ENCODE measurements around the gene GNMT.
"Not testable (repeated sequence)": the region's sequence is repeated elsewhere in the genome, so short reads cannot be mapped to it uniquely, and the experiment has no call there.

The GNMT gene

GRCh38 chr6:42978839-42979522 lies 18.4 kb downstream of the GNMT start, which contains the start of gene PEX6:
TSS of gene PEX6 (minus strand) at chr6:42979181. CDS start at chr6:42979150, 31 bp downstream.
- peak; percentile 86 for DNase-seq

GRCh38 chr6:42979523-42980177 lies 19.1 kb downstream of the GNMT start:
- no peak for DNase-seq

GRCh38 chr6:42981836-42982235 lies 21.3 kb downstream of the GNMT start:
- DNase-seq: no peak

- DNase-seq: peak; percentile 99
These were observed 23.7 kb downstream of the GNMT start, which contains the start of gene PPP2R5D for GRCh38 chr6:42984001-42984923. TSS of gene PPP2R5D (plus strand) at chr6:42984570. CDS start at chr6:42984678, 108 bp downstream.

- DNase-seq: peak; percentile 6
These were observed 24.4 kb downstream of the GNMT start for GRCh38 chr6:42984924-42985475.

DNA sequence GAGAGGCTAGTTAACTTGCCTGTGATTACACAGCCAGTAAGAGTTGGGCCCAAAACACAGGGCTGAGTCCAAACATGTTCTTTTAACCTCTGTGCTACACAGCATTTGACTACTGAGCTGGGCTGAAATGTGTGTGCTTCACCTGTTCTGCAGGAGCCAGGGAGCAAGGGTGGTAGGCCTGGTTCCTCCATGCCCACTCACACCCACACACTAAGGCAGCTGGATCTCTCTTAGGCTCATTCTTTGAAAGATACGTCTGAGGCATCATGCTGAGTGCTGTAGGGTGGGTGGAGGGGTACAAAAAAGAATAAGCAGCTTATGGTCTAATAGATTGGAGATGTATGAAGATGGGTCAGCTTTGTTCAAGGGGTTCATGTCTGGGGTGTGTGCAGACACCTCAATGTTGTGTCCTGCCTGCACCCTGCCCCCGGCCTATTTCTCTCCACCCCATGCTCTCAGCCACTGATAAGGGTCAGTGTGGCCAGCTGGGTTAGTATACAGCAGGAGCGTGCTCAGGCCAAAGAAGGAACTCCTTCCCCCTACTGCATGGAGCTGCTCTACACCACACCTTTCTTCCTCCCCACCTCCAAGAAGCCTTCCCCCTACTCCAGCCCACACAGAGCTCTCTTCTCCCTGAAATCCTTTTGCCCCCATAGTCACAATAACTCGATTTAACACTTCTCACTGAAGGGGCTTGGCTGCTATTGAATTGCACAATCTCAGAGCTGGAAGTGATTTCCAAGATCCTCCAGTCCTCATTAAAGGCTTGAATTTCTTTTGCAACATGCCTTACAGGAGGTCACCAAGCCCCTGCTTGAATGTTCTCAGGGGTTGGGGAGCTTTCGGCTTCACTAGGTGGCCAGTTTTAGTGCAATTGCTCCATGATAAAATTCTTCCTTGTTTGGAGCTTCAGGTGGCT lies 27.2 kb downstream of the GNMT start:
- DNase-seq: no peak

DNA sequence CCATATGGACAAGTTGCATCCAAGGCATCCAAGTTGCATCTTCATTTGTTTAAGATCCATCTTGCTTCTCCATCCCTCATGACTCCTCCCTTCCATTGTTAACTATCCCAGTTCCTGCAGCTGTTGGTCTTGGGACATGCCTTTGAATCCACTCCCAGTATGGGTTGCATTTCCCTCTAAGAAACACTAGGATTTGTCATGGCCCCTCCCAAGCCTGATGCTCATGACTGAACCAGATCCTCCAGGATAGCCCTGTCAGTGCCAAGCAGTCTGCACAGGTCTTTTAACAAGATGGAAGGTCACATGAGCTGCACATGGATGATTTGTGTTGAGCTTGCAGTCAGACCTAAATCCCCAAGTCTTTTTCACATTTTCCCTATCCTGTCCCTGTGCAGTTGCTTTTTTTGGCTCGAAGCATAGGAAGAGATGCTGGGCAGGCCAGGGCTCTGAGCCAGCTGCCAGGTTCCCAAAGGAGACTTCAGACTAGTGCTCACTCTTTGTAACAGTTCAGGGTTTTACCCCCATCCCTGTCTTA lies 28.0 kb downstream of the GNMT start:
- DNase-seq: peak; percentile 6

GRCh38 chr6:42989923-42990322 lies 29.4 kb downstream of the GNMT start:
- no peak for DNase-seq

DNA sequence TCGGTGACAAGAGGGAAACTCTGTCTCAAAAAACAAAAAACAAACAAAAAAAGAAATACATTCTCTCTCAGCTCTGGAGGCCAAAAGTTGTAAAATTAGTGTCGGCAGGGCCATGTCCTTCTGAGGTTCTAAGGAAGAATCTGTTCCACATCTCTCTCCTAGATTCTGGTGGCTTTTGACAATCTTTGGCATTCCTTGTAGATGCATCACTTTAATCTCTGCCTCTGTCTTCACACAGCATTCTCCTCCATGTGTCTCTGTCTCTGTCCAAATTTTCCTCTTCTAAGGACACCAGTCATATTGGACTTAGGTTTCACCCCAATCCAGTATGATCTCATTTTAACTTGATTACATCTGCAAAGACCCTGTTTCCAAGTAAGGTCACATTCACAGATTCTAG lies 32.9 kb downstream of the GNMT start:
- no peak for DNase-seq

GRCh38 chr6:42996513-42996912 lies 36.0 kb downstream of the GNMT start:
- no peak for DNase-seq

DNA sequence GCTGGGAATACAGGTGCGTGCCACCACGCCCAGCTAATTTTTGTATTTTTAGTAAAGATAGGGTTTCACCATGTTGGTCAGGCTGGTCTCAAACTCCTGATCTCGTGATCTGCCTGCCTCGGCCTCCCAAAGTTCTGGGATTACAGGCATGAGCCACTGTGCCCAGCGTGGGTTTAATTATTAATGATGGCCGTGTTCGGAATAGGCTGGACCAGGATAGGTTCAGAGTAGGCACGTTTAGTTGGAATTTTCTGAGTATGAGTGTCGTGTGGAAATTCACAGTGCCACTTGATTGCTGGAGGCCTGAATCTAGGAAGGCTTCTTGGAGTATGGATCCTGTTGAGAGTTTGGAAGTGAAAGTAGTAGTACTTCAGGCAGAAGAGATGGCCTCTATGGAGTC lies 37.7 kb downstream of the GNMT start:
- DNase-seq: not testable (repeated sequence)

GRCh38 chr6:43001843-43002242 lies 41.3 kb downstream of the GNMT start:
- DNase-seq: no peak

- no peak for DNase-seq
These were observed 45.3 kb downstream of the GNMT start for GRCh38 chr6:43005844-43006243.

DNA sequence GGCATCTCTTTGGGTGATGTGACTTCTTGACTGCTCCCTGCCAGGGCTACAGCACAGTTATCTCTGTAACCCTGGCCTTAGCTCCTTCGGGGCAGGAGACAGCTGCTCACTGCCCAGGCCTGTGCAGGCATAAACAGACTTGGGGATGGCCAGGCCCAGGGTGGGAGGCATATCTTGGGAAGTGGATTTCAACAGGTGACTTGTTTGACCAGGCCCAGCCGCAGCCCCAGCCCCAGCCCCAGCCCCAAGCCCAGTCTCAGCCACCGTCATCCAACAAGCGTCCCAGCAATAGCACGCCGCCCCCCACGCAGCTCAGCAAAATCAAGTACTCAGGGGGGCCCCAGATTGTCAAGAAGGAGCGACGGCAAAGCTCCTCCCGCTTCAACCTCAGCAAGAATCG lies 45.7 kb downstream of the GNMT start:
- DNase-seq: no peak

- DNase-seq: no peak
These were observed 46.6 kb downstream of the GNMT start for GRCh38 chr6:43007126-43007525.

- DNase-seq: peak; percentile 33
These were observed 48.6 kb downstream of the GNMT start for GRCh38 chr6:43009124-43009523.

DNA sequence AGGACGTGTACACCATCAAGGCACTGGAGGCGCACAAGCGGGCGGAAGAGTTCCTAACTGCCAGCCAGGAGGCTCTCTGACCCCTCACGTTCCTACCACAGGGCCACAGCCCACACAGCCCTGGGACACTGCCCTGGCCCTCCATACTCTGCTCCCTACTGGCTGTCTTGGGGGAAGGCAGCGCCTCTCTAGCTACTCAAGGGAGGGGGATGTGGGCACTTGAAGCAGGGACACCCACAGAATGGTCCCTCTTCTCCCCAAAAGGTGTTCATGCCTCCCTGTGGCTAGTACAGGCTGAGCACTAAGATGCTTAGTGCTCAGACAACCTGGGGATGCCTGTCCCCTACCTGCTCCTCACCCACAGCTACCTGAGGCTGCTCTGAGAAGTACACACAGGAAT lies 50.7 kb downstream of the GNMT start:
- no peak for DNase-seq

DNA sequence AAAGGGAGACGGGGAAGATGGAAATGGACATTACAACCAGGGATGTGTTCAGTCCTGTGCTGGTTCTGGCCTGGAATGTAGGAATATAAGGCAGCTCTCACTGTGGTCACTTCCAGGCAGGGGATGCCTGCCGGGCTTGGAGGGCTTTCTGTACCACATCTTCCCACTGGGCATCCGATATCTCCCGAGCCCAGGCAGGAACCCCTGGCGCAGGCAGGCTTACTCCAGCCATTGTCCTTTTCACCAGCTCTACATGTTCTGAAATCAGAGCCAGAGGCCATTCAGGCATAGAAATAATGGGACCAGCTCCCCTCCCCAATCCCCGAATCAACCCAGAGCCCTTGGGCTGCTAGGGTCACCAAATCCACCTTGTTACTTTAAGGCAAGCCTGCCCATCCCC lies 51.8 kb downstream of the GNMT start:
- DNase-seq: no peak

DNA sequence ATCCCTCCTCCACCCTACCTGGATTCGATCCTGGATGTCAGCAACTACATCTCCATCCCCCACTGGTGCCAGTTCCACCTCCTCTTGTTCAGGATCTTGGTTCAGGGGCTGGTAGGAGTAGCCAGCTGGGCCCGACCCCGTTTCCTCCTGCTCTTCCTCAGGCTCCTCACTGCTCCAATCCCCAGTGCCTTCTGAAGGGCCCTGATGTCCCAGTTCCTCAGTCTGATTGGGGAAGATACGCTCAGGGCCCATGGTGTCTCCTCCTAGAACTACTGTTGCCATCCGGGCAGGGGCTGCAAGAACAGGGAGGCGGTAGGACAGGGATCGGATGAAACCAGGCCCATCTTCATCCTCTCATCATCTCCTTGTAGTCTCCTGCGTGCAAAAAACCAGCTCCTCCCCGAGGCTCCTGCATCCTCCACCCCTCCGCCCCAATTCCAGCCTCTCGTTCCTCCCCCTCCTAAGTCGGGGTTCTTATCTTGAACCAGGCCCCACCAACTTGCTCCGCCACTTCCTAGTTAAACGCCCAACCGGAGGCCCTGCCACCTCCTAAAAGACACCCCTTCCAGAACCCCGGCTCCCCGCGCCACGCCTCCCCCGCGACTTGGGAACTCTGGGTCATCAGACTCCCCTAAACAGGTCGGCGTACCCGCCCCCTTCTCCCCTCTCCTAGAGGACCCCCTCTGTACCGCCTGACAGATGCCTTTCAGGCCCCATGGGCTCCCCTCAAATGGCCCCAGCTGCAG lies 52.7 kb downstream of the GNMT start:
- peak; percentile 13 for DNase-seq

All from fibroblast of skin of scalp (primary cell).